ENCODE results near the gene LRRC75A.

DNA sequence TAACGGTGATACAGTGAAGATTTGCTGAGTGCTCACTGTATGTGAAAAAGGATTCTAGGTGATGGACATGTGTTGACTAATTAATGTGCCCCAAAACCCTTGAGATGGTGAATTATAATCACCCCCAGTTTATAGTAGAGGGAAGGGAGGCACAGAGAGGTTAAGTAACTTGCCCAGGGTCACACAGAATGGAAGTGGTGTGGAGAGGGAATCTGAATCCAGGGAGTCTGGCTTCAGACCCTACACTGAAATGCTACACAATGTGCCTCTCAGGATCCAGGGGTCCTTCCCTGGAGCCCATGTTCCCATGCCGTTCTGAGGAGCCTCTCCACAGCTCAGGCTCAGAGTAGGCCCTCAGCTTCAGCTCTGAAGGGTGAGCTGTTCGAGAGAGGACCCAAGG lies 65.0 kb downstream of the LRRC75A start:
- no peak for TF ChIP-seq MAFK (IDR thresholded peaks at IDR 0.05; ENCODE audit: partially characterized antibody)
- no peak for TF ChIP-seq FOSL2 (IDR thresholded peaks at IDR 0.05)
- no peak for TF ChIP-seq FOSL2 (CRISPR knock-in tag; IDR thresholded peaks at IDR 0.05)
- TF ChIP-seq CBX2 (IDR thresholded peaks at IDR 0.05; ENCODE audit: borderline replicate concordance, low read depth) = no peak
- TF ChIP-seq ESRRA (IDR thresholded peaks at IDR 0.05; ENCODE audit: borderline replicate concordance, low read length) = no peak
- TF ChIP-seq RAD21 (conservative IDR thresholded peaks at IDR 0.05 in 1 of 2, IDR thresholded peaks at IDR 0.05 in 1 of 2) = no peak

Measured in A549 (cell line).